Measurements from ENCODE around the gene RAVER1. TPM values are rescaled to one million over a fixed set of nuclear protein-coding genes. Genes with fewer than 3 reads are reported as not detected.

The RAVER1 gene
- total and polyA plus RNA-seq, 2 of the 13 experiments (the other 11 are each of a cell fraction or from before 2014, with no cell fraction given) = 3.6 to 7.9 TPM

DNA sequence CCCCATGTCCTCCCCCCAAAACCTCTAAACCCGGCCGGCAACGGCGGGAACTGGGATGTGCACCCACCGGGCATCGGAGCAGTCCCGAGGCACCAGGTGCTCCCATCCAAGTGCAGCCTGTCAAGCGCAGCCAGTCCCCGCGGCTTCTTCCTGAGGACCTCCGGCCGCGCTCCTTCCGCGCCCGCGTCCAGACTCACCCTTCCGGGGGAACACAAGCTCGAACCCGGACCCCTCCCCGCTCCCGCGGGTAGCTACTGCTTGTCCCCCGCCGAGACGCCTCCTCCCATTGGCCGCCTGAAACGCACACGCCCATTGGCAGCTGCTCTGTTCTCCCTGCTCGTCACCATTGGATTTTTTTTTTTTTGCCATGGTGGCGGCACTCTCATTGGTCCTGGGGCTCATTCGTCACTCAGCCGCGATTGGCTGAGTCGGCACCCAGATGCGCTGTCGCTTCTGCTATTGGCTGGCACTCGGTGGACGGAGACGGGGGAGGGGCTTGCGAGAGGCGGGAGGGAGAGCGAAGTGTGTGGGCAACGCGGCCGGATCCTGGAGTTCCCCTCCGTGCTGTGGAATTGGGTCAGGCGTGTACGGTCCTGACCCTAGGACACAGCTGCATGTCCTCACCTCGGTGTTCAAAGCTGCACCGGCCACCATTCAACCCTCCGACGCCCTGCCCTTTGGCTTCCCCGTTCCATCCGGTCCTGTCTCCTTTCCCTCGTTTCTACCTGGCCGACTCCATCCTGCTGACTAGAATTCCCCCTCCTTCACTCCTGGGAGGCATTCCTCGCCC, 47.2 kb upstream of the RAVER1 start, which contains the start of gene TYK2 (continued):
- TF ChIP-seq ZXDC (CRISPR knock-in tag; IDR thresholded peaks at IDR 0.05) = no peak; the same call in 1 of the 2 replicates
- 0 out of 2 replicates have a peak, but pooled peaks have one; percentile 4 for TF ChIP-seq RARA (CRISPR knock-in tag; IDR thresholded peaks at IDR 0.05)
- TF ChIP-seq MLX (CRISPR knock-in tag; IDR thresholded peaks at IDR 0.05) = no peak
- no peak for TF ChIP-seq MYNN (CRISPR knock-in tag; IDR thresholded peaks at IDR 0.05; ENCODE audit: low read depth)
- peak; percentile 49 for TF ChIP-seq REPIN1 (CRISPR knock-in tag; IDR thresholded peaks at IDR 0.05; ENCODE audit: borderline replicate concordance, low read depth)
- no peak; the same call in 1 of the 2 replicates for TF ChIP-seq POGZ (CRISPR knock-in tag; IDR thresholded peaks at IDR 0.05)
- TF ChIP-seq, protein P1, sequence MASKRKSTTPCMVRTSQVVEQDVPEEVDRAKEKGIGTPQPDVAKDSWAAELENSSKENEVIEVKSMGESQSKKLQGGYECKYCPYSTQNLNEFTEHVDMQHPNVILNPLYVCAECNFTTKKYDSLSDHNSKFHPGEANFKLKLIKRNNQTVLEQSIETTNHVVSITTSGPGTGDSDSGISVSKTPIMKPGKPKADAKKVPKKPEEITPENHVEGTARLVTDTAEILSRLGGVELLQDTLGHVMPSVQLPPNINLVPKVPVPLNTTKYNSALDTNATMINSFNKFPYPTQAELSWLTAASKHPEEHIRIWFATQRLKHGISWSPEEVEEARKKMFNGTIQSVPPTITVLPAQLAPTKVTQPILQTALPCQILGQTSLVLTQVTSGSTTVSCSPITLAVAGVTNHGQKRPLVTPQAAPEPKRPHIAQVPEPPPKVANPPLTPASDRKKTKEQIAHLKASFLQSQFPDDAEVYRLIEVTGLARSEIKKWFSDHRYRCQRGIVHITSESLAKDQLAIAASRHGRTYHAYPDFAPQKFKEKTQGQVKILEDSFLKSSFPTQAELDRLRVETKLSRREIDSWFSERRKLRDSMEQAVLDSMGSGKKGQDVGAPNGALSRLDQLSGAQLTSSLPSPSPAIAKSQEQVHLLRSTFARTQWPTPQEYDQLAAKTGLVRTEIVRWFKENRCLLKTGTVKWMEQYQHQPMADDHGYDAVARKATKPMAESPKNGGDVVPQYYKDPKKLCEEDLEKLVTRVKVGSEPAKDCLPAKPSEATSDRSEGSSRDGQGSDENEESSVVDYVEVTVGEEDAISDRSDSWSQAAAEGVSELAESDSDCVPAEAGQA (IDR thresholded peaks at IDR 0.05; ENCODE audit: low read depth) = no peak
- TF ChIP-seq, protein P1 (CRISPR knock-in tag; IDR thresholded peaks at IDR 0.05; ENCODE audit: borderline replicate concordance) = no peak; the same call in 1 of the 2 replicates
- no peak for TF ChIP-seq ZNF18 (CRISPR knock-in tag; IDR thresholded peaks at IDR 0.05; ENCODE audit: insufficient replicate concordance)
- no peak for TF ChIP-seq SRSF9 (IDR thresholded peaks at IDR 0.05; ENCODE audit: borderline replicate concordance, insufficient read depth, low read depth, low read length, poor library complexity, severe bottlenecking)
- no peak for TF ChIP-seq SP140L (CRISPR knock-in tag; IDR thresholded peaks at IDR 0.05; ENCODE audit: borderline replicate concordance)
- no peak for TF ChIP-seq SOX13 (IDR thresholded peaks at IDR 0.05)
- TF ChIP-seq SOX13 (CRISPR knock-in tag; conservative IDR thresholded peaks at IDR 0.05 in 1 of 2, IDR thresholded peaks at IDR 0.05 in 1 of 2) = no peak
- TF ChIP-seq ZNF850 (CRISPR knock-in tag; conservative IDR thresholded peaks at IDR 0.05) = no peak
- no peak; the same call in 1 of the 2 replicates for TF ChIP-seq HBP1 (CRISPR knock-in tag; IDR thresholded peaks at IDR 0.05; ENCODE audit: low read depth)
- TF ChIP-seq THAP11 (CRISPR knock-in tag; IDR thresholded peaks at IDR 0.05) = peak; percentile 85

All from HepG2 (cell line).